ENCODE results near the gene CDH23. TPM values are rescaled to one million over a fixed set of nuclear protein-coding genes. Genes with fewer than 3 reads are reported as not detected.

CDH23 gene
- total and polyA plus RNA-seq, 2 donors (not counting 1 experiment from before 2014, with no cell fraction given): 0.37 to 0.89 TPM

DNA sequence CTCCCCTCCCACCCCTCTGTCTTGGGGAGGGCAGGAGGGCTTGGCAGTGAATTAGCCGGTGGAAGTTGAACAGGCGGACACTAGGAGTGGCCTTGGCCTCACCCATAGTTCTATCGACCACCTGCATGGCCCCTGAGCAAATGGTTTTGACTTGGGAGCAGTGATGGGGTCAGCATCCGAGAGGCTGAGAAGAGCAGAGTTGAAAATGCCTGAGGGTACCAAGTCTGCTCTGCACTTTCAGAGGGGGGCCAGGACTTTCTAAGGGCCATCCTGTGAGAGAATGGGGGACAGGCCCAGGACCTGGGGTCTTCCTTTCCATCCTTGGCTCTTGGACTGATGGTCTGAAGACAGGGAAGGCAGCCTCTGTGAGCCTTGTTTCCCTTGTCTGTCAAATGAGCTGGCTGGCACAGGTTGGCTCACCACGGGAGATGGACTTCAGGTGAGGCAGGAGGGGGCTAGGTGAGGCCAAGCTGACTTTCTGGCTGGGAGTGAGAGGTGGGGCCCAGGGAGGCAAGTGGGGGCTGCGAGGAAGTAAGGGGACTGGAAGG is 29.4 kb downstream of the CDH23 start:
- H3K4me1 ChIP-seq (ENCODE audit: control insufficient read depth in 2 of 2, insufficient read depth in 2 of 2, low read length in 2 of 2): no peaks in the 10 kb centered on the region
- H3K9me3 ChIP-seq (ENCODE audit: control extremely low read depth in 1 of 3, control insufficient read depth in 2 of 3, insufficient read depth in 1 of 3, low read length in 2 of 3): no peaks in the 10 kb centered on the region
- no peak overlapping the region for H3K9ac ChIP-seq (ENCODE audit: low read length)
- 88% methylated on average over 5 of the region's 6 CpGs for WGBS (ENCODE audit: insufficient coverage)
- H3K79me2 ChIP-seq (ENCODE audit: control insufficient read depth, insufficient read depth, low read length): no peaks in the 10 kb centered on the region
- H4K20me1 ChIP-seq (ENCODE audit: control insufficient read depth, insufficient read depth, low read length, poor library complexity, severe bottlenecking): no peaks in the 10 kb centered on the region
- intact Hi-C loops (cut with micrococcal nuclease): no loop called here
- H2AFZ ChIP-seq (ENCODE audit: insufficient read depth, low read depth, low read length, poor library complexity, severe bottlenecking): no peak overlapping the region
- no peak overlapping the region for H3K27ac ChIP-seq (ENCODE audit: low read length in 2 of 2)
- Mint-ChIP-seq H3K27me3 (peaks cover 29% of the 10 kb centered on the region), H3K4me3 (no peak overlapping the region), H3K4me1 (no peaks in the 10 kb centered on the region), H3K9me3 (ENCODE audit: insufficient read depth) (no peaks in the 10 kb centered on the region), H3K27ac (no peak overlapping the region)
- POLR2A ChIA-PET: no interaction called here
- ATAC-seq (ENCODE audit: low read depth) (no peak), DNase-seq (no peak)
- no peaks in the 10 kb centered on the region for H3K36me3 ChIP-seq (replicated peaks in 1 of 2; ENCODE audit: control extremely low read depth in 1 of 2, control insufficient read depth in 1 of 2, extremely low read depth in 1 of 2, insufficient read depth in 2 of 2, low read length in 1 of 2)
- H3K4me2 ChIP-seq (replicated peaks; ENCODE audit: low read depth, low read length, poor library complexity, severe bottlenecking): no peak overlapping the region
- no peak for TF ChIP-seq EZH2 (IDR thresholded peaks at IDR 0.05; ENCODE audit: borderline replicate concordance, insufficient read depth, low read depth, low read length, poor library complexity, severe bottlenecking)
- TF ChIP-seq, protein P1, sequence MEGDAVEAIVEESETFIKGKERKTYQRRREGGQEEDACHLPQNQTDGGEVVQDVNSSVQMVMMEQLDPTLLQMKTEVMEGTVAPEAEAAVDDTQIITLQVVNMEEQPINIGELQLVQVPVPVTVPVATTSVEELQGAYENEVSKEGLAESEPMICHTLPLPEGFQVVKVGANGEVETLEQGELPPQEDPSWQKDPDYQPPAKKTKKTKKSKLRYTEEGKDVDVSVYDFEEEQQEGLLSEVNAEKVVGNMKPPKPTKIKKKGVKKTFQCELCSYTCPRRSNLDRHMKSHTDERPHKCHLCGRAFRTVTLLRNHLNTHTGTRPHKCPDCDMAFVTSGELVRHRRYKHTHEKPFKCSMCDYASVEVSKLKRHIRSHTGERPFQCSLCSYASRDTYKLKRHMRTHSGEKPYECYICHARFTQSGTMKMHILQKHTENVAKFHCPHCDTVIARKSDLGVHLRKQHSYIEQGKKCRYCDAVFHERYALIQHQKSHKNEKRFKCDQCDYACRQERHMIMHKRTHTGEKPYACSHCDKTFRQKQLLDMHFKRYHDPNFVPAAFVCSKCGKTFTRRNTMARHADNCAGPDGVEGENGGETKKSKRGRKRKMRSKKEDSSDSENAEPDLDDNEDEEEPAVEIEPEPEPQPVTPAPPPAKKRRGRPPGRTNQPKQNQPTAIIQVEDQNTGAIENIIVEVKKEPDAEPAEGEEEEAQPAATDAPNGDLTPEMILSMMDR (IDR thresholded peaks at IDR 0.05): no peak
- CTCF ChIA-PET: no interaction called here
- peaks cover 0 to 22% (median 0%) of the 10 kb centered on the region in 4 experiments for H3K27me3 ChIP-seq (replicated peaks in 1 of 4; ENCODE audit: control extremely low read depth in 1 of 4, control insufficient read depth in 3 of 4, insufficient read depth in 4 of 4, low read length in 3 of 4)
- no peak overlapping the region for H3K4me3 ChIP-seq (ENCODE audit: control extremely low read depth in 1 of 5, extremely low read depth in 1 of 5, insufficient read depth in 1 of 5, low read depth in 2 of 5, low read length in 4 of 5)

DNA sequence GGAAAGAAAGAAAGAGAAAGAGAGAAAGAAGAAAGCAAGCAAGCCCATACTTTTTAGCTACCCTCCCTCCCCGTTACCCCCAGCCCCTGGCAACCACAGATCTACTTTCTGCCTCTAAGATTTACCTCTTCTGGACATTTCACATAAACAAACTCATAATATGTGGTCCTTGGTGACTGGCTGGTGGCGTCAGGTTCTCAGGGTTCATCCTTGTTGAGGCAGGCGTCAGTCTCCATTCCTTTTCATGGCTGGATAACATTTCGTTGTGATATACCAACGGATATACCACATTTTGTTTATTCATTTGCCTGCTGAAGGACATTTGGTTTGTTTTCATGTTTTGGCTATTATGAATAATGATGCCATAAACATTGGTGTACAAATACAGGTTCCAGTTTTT is 30.5 kb downstream of the CDH23 start:
- peaks cover 27% of the 10 kb centered on the region for H3K27me3 Mint-ChIP-seq

More for the DNA sequence above, 30.5 kb downstream of the CDH23 start:
- ChIA-PET CTCF (interaction anchor here (0.7 to 0.8 kb wide), 2 partner anchors 9 to 12 kb away, joined by 3 read pairs; no protein-coding TSS in a partner anchor), POLR2A (no interaction called here)
- WGBS (ENCODE audit: insufficient coverage): 94% methylated on average over 2 of the region's 5 CpGs
- Histone ChIP-seq H3K4me1 (ENCODE audit: control insufficient read depth in 2 of 2, insufficient read depth in 2 of 2, low read length in 2 of 2) (no peaks in the 10 kb centered on the region), H3K9me3 (ENCODE audit: control extremely low read depth in 1 of 3, control insufficient read depth in 2 of 3, insufficient read depth in 1 of 3, low read length in 2 of 3) (peaks cover 0 to 4% (median 0%) of the 10 kb centered on the region in 3 donors), H3K27ac (ENCODE audit: low read length in 2 of 2) (no peak overlapping the region), H2AFZ (ENCODE audit: insufficient read depth, low read depth, low read length, poor library complexity, severe bottlenecking) (no peak overlapping the region), H3K79me2 (ENCODE audit: control insufficient read depth, insufficient read depth, low read length) (no peaks in the 10 kb centered on the region), H3K4me3 (ENCODE audit: control extremely low read depth in 1 of 5, extremely low read depth in 1 of 5, insufficient read depth in 1 of 5, low read depth in 2 of 5, low read length in 4 of 5) (no peak overlapping the region), H3K9ac (ENCODE audit: low read length) (no peak overlapping the region), H3K4me2 (replicated peaks; ENCODE audit: low read depth, low read length, poor library complexity, severe bottlenecking) (no peak overlapping the region), H3K27me3 (replicated peaks in 1 of 4; ENCODE audit: control extremely low read depth in 1 of 4, control insufficient read depth in 3 of 4, insufficient read depth in 4 of 4, low read length in 3 of 4) (peaks cover 0 to 17% (median 0%) of the 10 kb centered on the region in 4 experiments), H3K36me3 (replicated peaks in 1 of 2; ENCODE audit: control extremely low read depth in 1 of 2, control insufficient read depth in 1 of 2, extremely low read depth in 1 of 2, insufficient read depth in 2 of 2, low read length in 1 of 2) (no peaks in the 10 kb centered on the region), H4K20me1 (ENCODE audit: control insufficient read depth, insufficient read depth, low read length, poor library complexity, severe bottlenecking) (no peaks in the 10 kb centered on the region)
- Mint-ChIP-seq H3K9me3 (ENCODE audit: insufficient read depth) (no peaks in the 10 kb centered on the region), H3K4me1 (no peaks in the 10 kb centered on the region), H3K27ac (no peak overlapping the region), H3K4me3 (no peak overlapping the region)
- no peak for TF ChIP-seq EZH2 (IDR thresholded peaks at IDR 0.05; ENCODE audit: borderline replicate concordance, insufficient read depth, low read depth, low read length, poor library complexity, severe bottlenecking)
- ATAC-seq (ENCODE audit: low read depth) (no peak), DNase-seq (no peak)
- intact Hi-C loops (cut with micrococcal nuclease): no loop called here
